Measurements from ENCODE around the gene NECAB3. TPM values are rescaled to one million over a fixed set of nuclear protein-coding genes. Genes with fewer than 3 reads are reported as not detected.

The NECAB3 gene
- total RNA-seq, 2 donors from 2014 or later, result 77.2 to 92.3 TPM

DNA sequence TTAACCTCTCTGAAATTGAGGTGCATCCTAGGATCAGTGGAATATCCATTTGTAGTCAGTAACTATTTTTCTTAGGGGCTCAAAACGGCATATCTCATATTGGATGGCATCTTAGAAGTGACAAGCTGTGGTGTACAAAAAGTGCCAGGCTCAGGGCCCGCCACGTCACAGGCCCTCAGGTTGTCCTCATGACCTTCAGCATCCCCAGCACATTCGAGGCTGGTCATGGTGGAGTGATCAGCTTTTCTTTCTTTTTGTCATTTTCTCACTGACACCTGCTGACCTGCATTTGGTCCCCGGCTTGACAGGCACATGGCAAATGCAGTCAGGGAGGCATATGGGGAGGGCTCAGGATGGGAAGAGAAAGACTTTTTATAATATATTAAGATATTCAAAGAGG, 19.1 kb upstream of the NECAB3 start:
- no peak for DNase-seq

DNA sequence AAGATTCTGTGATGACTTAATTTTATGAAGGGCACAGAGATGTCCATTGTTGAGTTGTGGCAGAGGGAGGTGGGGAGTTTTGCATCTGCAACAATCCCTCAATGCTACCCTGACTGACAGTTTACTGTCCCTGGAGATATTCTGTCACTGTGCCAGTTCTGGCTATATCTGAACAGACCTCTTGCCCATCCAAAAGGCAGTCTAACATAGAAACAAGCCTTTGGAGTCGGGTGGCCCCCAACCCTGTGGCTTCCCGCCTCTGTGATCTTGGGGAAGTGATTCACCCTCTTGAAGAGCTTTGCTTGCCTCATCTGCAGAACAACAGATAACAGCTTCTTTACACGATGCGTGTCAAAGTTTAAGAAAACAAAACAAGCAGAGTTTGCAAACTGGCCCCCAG, 15.7 kb upstream of the NECAB3 start:
- no peaks in the 10 kb centered on the region for H3K9me3 Mint-ChIP-seq
- H3K4me1 Mint-ChIP-seq, result peaks cover 34% of the 10 kb centered on the region
- H3K27me3 Mint-ChIP-seq (ENCODE audit: insufficient read depth), result peaks cover 8% of the 10 kb centered on the region
- Histone ChIP-seq H3K27me3 (ENCODE audit: control insufficient read depth, insufficient read depth, low read length, poor library complexity, severe bottlenecking) (no peaks in the 10 kb centered on the region), H3K4me3 (ENCODE audit: low read length) (no peak overlapping the region), H3K36me3 (ENCODE audit: control insufficient read depth, insufficient read depth, low read length) (no peaks in the 10 kb centered on the region), H3K9ac (ENCODE audit: extremely low read depth, low read length, poor library complexity, severe bottlenecking) (no peak overlapping the region), H3K4me1 (ENCODE audit: control insufficient read depth, insufficient read depth, low read length) (peaks cover 10% of the 10 kb centered on the region), H3K9me3 (ENCODE audit: control insufficient read depth, low read length) (no peaks in the 10 kb centered on the region), H3K27ac (ENCODE audit: low read depth, low read length) (no peak overlapping the region)
- 51% methylated on average over 4 of the region's 4 CpGs; no CpG with 5 or more reads in 1 of the 2 experiments for WGBS, 2 experiments (ENCODE audit: insufficient coverage in 1 of 2, insufficient read length in 1 of 2)
- H3K36me3 Mint-ChIP-seq (ENCODE audit: low read depth), result no peaks in the 10 kb centered on the region
- no peak overlapping the region for H3K27ac Mint-ChIP-seq
- H3K4me3 Mint-ChIP-seq, result no peak overlapping the region
- no peak for DNase-seq
- TF ChIP-seq, protein P1, sequence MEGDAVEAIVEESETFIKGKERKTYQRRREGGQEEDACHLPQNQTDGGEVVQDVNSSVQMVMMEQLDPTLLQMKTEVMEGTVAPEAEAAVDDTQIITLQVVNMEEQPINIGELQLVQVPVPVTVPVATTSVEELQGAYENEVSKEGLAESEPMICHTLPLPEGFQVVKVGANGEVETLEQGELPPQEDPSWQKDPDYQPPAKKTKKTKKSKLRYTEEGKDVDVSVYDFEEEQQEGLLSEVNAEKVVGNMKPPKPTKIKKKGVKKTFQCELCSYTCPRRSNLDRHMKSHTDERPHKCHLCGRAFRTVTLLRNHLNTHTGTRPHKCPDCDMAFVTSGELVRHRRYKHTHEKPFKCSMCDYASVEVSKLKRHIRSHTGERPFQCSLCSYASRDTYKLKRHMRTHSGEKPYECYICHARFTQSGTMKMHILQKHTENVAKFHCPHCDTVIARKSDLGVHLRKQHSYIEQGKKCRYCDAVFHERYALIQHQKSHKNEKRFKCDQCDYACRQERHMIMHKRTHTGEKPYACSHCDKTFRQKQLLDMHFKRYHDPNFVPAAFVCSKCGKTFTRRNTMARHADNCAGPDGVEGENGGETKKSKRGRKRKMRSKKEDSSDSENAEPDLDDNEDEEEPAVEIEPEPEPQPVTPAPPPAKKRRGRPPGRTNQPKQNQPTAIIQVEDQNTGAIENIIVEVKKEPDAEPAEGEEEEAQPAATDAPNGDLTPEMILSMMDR (conservative IDR thresholded peaks at IDR 0.05), result no peak

More for the DNA sequence above, 19.1 kb upstream of the NECAB3 start:
- Histone ChIP-seq H3K27me3 (ENCODE audit: control insufficient read depth, insufficient read depth, low read length, poor library complexity, severe bottlenecking) (no peaks in the 10 kb centered on the region), H3K9me3 (ENCODE audit: control insufficient read depth, low read length) (no peaks in the 10 kb centered on the region), H3K9ac (ENCODE audit: extremely low read depth, low read length, poor library complexity, severe bottlenecking) (no peak overlapping the region), H3K27ac (ENCODE audit: low read depth, low read length) (peak overlapping the region; percentile 92), H3K4me3 (ENCODE audit: low read length) (no peak overlapping the region), H3K4me1 (ENCODE audit: control insufficient read depth, insufficient read depth, low read length) (peaks cover 10% of the 10 kb centered on the region), H3K36me3 (ENCODE audit: control insufficient read depth, insufficient read depth, low read length) (no peaks in the 10 kb centered on the region)
- Mint-ChIP-seq H3K4me1 (peaks cover 25% of the 10 kb centered on the region), H3K4me3 (no peak overlapping the region), H3K36me3 (ENCODE audit: low read depth) (peaks cover 3% of the 10 kb centered on the region), H3K27me3 (ENCODE audit: insufficient read depth) (peaks cover 7% of the 10 kb centered on the region), H3K27ac (no peak overlapping the region), H3K9me3 (peaks cover 15% of the 10 kb centered on the region)
- WGBS, 2 experiments (ENCODE audit: insufficient coverage in 1 of 2, insufficient read length in 1 of 2), result 84 to 93% methylated on average over 3 to 4 of the region's 5 CpGs
- TF ChIP-seq, protein P1 (conservative IDR thresholded peaks at IDR 0.05), result no peak

DNA sequence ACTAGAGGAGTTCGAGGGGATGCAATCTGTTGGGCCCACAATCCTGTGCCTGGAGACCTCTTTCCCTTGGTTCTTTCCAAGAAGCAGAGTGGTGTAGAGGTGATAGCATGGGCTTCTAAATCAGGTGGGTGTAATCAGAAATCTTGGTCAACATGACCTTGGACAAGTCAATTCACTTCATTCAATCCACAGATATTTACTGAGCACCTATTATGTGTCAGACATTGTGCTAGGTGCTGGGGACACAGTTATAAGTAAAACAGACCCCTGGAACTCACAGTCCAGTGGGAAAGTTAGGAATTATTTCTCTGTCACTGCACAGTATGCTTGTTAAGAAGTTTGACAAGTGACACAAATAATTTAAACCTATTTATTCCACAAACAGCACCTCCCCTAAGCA, 15.3 kb upstream of the NECAB3 start:
- Histone ChIP-seq H3K27me3 (ENCODE audit: control insufficient read depth, insufficient read depth, low read length, poor library complexity, severe bottlenecking) (no peaks in the 10 kb centered on the region), H3K9ac (ENCODE audit: extremely low read depth, low read length, poor library complexity, severe bottlenecking) (no peak overlapping the region), H3K4me1 (ENCODE audit: control insufficient read depth, insufficient read depth, low read length) (peaks cover 10% of the 10 kb centered on the region), H3K36me3 (ENCODE audit: control insufficient read depth, insufficient read depth, low read length) (no peaks in the 10 kb centered on the region), H3K27ac (ENCODE audit: low read depth, low read length) (no peak overlapping the region), H3K9me3 (ENCODE audit: control insufficient read depth, low read length) (no peaks in the 10 kb centered on the region), H3K4me3 (ENCODE audit: low read length) (no peak overlapping the region)
- WGBS, 2 experiments (ENCODE audit: insufficient coverage in 1 of 2, insufficient read length in 1 of 2), result 100% methylated on average over 1 of the region's 1 CpG; no CpG with 5 or more reads in 1 of the 2 experiments
- H3K4me3 Mint-ChIP-seq, result no peak overlapping the region
- no peak overlapping the region for H3K27ac Mint-ChIP-seq
- H3K27me3 Mint-ChIP-seq (ENCODE audit: insufficient read depth), result peaks cover 8% of the 10 kb centered on the region
- TF ChIP-seq, protein P1 (conservative IDR thresholded peaks at IDR 0.05), result no peak
- no peak for DNase-seq
- H3K9me3 Mint-ChIP-seq, result no peaks in the 10 kb centered on the region
- H3K4me1 Mint-ChIP-seq, result peaks cover 37% of the 10 kb centered on the region
- no peaks in the 10 kb centered on the region for H3K36me3 Mint-ChIP-seq (ENCODE audit: low read depth)
